NK-92 treated with Interleukin-12 subunit alpha and Interleukin-12 subunit beta, amount 100 ng/mL, for 24 hours (cell line): Measurements from ENCODE around the gene OR2L8.

Source experiments
- DNase-seq: peaks from one replicate; lab custom pipeline; 2025; lab: John Stamatoyannopoulos, UW

Gene OR2L8

DNA sequence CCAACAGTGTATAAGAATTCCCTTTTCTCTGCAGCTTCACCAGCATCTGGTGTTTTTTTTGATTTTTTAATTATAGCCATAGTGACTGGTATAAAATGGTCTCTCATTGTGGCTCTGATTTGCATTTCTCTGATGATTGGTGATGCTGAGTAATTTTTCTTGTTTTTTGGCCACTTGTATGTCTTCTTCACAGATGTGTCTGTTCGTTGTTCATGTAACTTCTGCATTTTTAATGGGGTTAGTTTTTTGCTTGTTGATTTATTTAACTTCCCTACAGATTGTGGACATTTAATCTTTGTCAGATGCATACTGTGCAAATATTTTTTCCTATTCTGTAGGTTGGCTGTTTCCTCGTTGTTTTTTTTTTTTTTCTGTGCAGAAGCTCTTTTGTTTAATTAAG, 44.3 kb downstream of the OR2L8 start:
- no peak for DNase-seq

DNA sequence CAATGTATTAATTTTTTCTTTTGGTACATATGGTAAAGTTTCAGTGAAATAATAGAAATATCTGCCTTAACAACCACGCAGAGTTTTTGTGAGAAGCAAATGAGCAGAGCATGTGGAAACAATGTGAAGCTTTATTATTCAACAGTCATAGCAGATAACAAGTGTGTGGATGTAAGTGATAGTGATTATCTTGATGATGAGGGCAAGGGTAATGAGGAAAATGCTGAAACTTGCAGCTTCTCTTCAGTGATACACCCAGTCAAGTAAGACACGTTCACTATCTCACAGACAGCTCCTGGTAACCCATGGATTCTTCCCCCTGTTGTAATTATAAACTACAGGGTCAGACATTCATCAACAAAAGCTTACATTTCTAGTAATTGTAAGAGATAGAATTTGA, 50.2 kb downstream of the OR2L8 start:
- no peak for DNase-seq
